Measurements from ENCODE around the gene UBE2S.
"Not testable (repeated sequence)": the region's sequence is repeated elsewhere in the genome, so short reads cannot be mapped to it uniquely, and the experiment has no call there.

UBE2S gene

GRCh38 chr19:55451965-55452748 lies 44.6 kb upstream of the UBE2S start:
- Mint-ChIP-seq H3K36me3 (ENCODE audit: low read depth) (peaks cover 17% of the 10 kb centered on the region), H3K9me3 (no peaks in the 10 kb centered on the region), H3K27me3 (ENCODE audit: low read depth, poor library complexity) (peaks cover 38% of the 10 kb centered on the region), H3K4me3 (peak overlapping the region; percentile 83), H3K27ac (no peak overlapping the region), H3K4me1 (peaks cover 31% of the 10 kb centered on the region)
- no peak for TF ChIP-seq CTCF (IDR thresholded peaks at IDR 0.05)
- peak; percentile 58 for DNase-seq

- H3K9me3 Mint-ChIP-seq: no peaks in the 10 kb centered on the region
- H3K36me3 Mint-ChIP-seq (ENCODE audit: low read depth): peaks cover 12% of the 10 kb centered on the region
- H3K27me3 Mint-ChIP-seq (ENCODE audit: low read depth, poor library complexity): peaks cover 38% of the 10 kb centered on the region
- H3K4me3 Mint-ChIP-seq: peak overlapping the region; percentile 83
- H3K27ac Mint-ChIP-seq: no peak overlapping the region
- DNase-seq: peak; percentile 49
- TF ChIP-seq CTCF (IDR thresholded peaks at IDR 0.05): no peak
- H3K4me1 Mint-ChIP-seq: peaks cover 31% of the 10 kb centered on the region
These were observed 43.8 kb upstream of the UBE2S start for GRCh38 chr19:55451163-55451964.

- peaks cover 8% of the 10 kb centered on the region for H3K36me3 Mint-ChIP-seq (ENCODE audit: low read depth)
These were observed 41.9 kb upstream of the UBE2S start for GRCh38 chr19:55449469-55449868.

GRCh38 chr19:55448175-55448490 lies 40.5 kb upstream of the UBE2S start:
- Mint-ChIP-seq H3K4me1 (peaks cover 22% of the 10 kb centered on the region), H3K27me3 (ENCODE audit: low read depth, poor library complexity) (peaks cover 30% of the 10 kb centered on the region)

More at GRCh38 chr19:55449469-55449868, 41.9 kb upstream of the UBE2S start:
- peaks cover 38% of the 10 kb centered on the region for H3K27me3 Mint-ChIP-seq (ENCODE audit: low read depth, poor library complexity)
- H3K9me3 Mint-ChIP-seq: peaks cover 3% of the 10 kb centered on the region
- H3K4me1 Mint-ChIP-seq: peaks cover 27% of the 10 kb centered on the region
- no peak for DNase-seq
- H3K4me3 Mint-ChIP-seq: no peak overlapping the region
- no peak for TF ChIP-seq CTCF (IDR thresholded peaks at IDR 0.05)
- no peak overlapping the region for H3K27ac Mint-ChIP-seq

GRCh38 chr19:55447421-55448174 lies 40.0 kb upstream of the UBE2S start:
- H3K9me3 Mint-ChIP-seq: peaks cover 3% of the 10 kb centered on the region
- peaks cover 22% of the 10 kb centered on the region for H3K4me1 Mint-ChIP-seq
- peaks cover 24% of the 10 kb centered on the region for H3K27me3 Mint-ChIP-seq (ENCODE audit: low read depth, poor library complexity)
- no peaks in the 10 kb centered on the region for H3K36me3 Mint-ChIP-seq (ENCODE audit: low read depth)
- peak; percentile 46 for DNase-seq
- no peak overlapping the region for H3K27ac Mint-ChIP-seq
- H3K4me3 Mint-ChIP-seq: no peak overlapping the region
- TF ChIP-seq CTCF (IDR thresholded peaks at IDR 0.05): no peak

More at GRCh38 chr19:55448175-55448490, 40.5 kb upstream of the UBE2S start:
- DNase-seq; H3K36me3 Mint-ChIP-seq (ENCODE audit: low read depth); H3K27ac Mint-ChIP-seq; H3K9me3 Mint-ChIP-seq; H3K4me3 Mint-ChIP-seq: not testable (repeated sequence)

GRCh38 chr19:55446060-55446459 lies 38.5 kb upstream of the UBE2S start:
- Mint-ChIP-seq H3K9me3 (peaks cover 7% of the 10 kb centered on the region), H3K4me1 (peaks cover 23% of the 10 kb centered on the region), H3K27me3 (ENCODE audit: low read depth, poor library complexity) (peaks cover 9% of the 10 kb centered on the region), H3K4me3 (no peak overlapping the region), H3K36me3 (ENCODE audit: low read depth) (no peaks in the 10 kb centered on the region), H3K27ac (no peak overlapping the region)
- DNase-seq: no peak
- TF ChIP-seq CTCF (IDR thresholded peaks at IDR 0.05): no peak

Data from nephron progenitor cell (in vitro differentiated cells).